ENCODE data around the gene FYN.

- TF ChIP-seq, protein P1, sequence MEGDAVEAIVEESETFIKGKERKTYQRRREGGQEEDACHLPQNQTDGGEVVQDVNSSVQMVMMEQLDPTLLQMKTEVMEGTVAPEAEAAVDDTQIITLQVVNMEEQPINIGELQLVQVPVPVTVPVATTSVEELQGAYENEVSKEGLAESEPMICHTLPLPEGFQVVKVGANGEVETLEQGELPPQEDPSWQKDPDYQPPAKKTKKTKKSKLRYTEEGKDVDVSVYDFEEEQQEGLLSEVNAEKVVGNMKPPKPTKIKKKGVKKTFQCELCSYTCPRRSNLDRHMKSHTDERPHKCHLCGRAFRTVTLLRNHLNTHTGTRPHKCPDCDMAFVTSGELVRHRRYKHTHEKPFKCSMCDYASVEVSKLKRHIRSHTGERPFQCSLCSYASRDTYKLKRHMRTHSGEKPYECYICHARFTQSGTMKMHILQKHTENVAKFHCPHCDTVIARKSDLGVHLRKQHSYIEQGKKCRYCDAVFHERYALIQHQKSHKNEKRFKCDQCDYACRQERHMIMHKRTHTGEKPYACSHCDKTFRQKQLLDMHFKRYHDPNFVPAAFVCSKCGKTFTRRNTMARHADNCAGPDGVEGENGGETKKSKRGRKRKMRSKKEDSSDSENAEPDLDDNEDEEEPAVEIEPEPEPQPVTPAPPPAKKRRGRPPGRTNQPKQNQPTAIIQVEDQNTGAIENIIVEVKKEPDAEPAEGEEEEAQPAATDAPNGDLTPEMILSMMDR (IDR thresholded peaks at IDR 0.05): no peak
- TF ChIP-seq POLR2A (IDR thresholded peaks at IDR 0.05): no peak
Observed at GRCh38 chr6:111812060-111813038, 60.9 kb downstream of the FYN start.

All from transverse colon (tissue), 3 donors.